ENCODE measurements around the gene HID1.

The HID1 gene

GRCh38 chr17:74952431-74953133 is 20.0 kb downstream of the HID1 start:
- H3K4me3 ChIP-seq (ENCODE audit: low read depth, low read length): no peak overlapping the region
- DNase-seq (ENCODE audit: low read depth): no peak

- DNase-seq (ENCODE audit: low read depth): no peak
- no peak overlapping the region for H3K4me3 ChIP-seq (ENCODE audit: low read depth, low read length)
Measured at GRCh38 chr17:74951680-74952421, 20.7 kb downstream of the HID1 start.

- H3K4me3 ChIP-seq (ENCODE audit: low read depth, low read length): no peak overlapping the region
- DNase-seq (ENCODE audit: low read depth): no peak
Measured at GRCh38 chr17:74951065-74951464, 21.5 kb downstream of the HID1 start.

- no peak overlapping the region for H3K4me3 ChIP-seq (ENCODE audit: low read depth, low read length)
- DNase-seq (ENCODE audit: low read depth): no peak
Measured at GRCh38 chr17:74950207-74950606, 22.4 kb downstream of the HID1 start.

GRCh38 chr17:74949455-74950115 is 23.0 kb downstream of the HID1 start:
- DNase-seq (ENCODE audit: low read depth): no peak
- H3K4me3 ChIP-seq (ENCODE audit: low read depth, low read length): no peak overlapping the region

GRCh38 chr17:74947041-74947754 is 25.4 kb downstream of the HID1 start:
- DNase-seq (ENCODE audit: low read depth): no peak
- no peak overlapping the region for H3K4me3 ChIP-seq (ENCODE audit: low read depth, low read length)

- no peak overlapping the region for H3K4me3 ChIP-seq (ENCODE audit: low read depth, low read length)
- DNase-seq (ENCODE audit: low read depth): no peak
Measured at GRCh38 chr17:74946641-74947040, 25.9 kb downstream of the HID1 start.

- no peak for DNase-seq (ENCODE audit: low read depth)
- no peak overlapping the region for H3K4me3 ChIP-seq (ENCODE audit: low read depth, low read length)
Measured at GRCh38 chr17:74945543-74945942, 27.0 kb downstream of the HID1 start.

- DNase-seq (ENCODE audit: low read depth): no peak
- H3K4me3 ChIP-seq (ENCODE audit: low read depth, low read length): no peak overlapping the region
Measured at GRCh38 chr17:74943808-74944522, 28.6 kb downstream of the HID1 start.

GRCh38 chr17:74941128-74941725 is 31.3 kb downstream of the HID1 start:
- no peak overlapping the region for H3K4me3 ChIP-seq (ENCODE audit: low read depth, low read length)
- no peak for DNase-seq (ENCODE audit: low read depth)

GRCh38 chr17:74939534-74939933 is 33.0 kb downstream of the HID1 start:
- H3K4me3 ChIP-seq (ENCODE audit: low read depth, low read length): no peak overlapping the region
- no peak for DNase-seq (ENCODE audit: low read depth)

GRCh38 chr17:74938194-74938950 is 34.2 kb downstream of the HID1 start:
- no peak overlapping the region for H3K4me3 ChIP-seq (ENCODE audit: low read depth, low read length)
- no peak for DNase-seq (ENCODE audit: low read depth)

- DNase-seq (ENCODE audit: low read depth): no peak
- no peak overlapping the region for H3K4me3 ChIP-seq (ENCODE audit: low read depth, low read length)
Measured at GRCh38 chr17:74937064-74938051, 35.2 kb downstream of the HID1 start.

GRCh38 chr17:74936470-74936799 is 36.1 kb downstream of the HID1 start:
- no peak overlapping the region for H3K4me3 ChIP-seq (ENCODE audit: low read depth, low read length)
- DNase-seq (ENCODE audit: low read depth): no peak

- no peak for DNase-seq (ENCODE audit: low read depth)
- H3K4me3 ChIP-seq (ENCODE audit: low read depth, low read length): no peak within 1 kb of the TSS
Measured at GRCh38 chr17:74935585-74936469, 36.7 kb downstream of the HID1 start, which contains the start of gene OTOP3. OTOP3 (plus strand) TSS chr17:74935898; CDS start chr17:74935922, 24 bp downstream.

- no peak overlapping the region for H3K4me3 ChIP-seq (ENCODE audit: low read depth, low read length)
- no peak for DNase-seq (ENCODE audit: low read depth)
Measured at GRCh38 chr17:74935048-74935447, 37.5 kb downstream of the HID1 start.

All from skeletal muscle cell (primary cell).